GM10266 (cell line): ENCODE results near the gene KRTAP4-8.
"Not testable (repeated sequence)": the region's sequence is repeated elsewhere in the genome, so short reads cannot be mapped to it uniquely, and the experiment has no call there.

ENCODE experiments used
- DNase-seq: peaks from one replicate; pipeline ENCODE4 v3.0.0; 2012; ENCODE audit errors: extremely low spot score
- TF ChIP-seq, protein P1 (sequence below): IDR thresholded peaks from 2 replicates; pipeline ENCODE4 v1.5.1; 2012; ENCODE audit warnings: mild to moderate bottlenecking, low read depth; ENCODE audit not compliant: control insufficient read depth, insufficient read depth; ENCODE audit errors: missing control alignments

KRTAP4-8 gene

GRCh38 chr17:41063449-41063848, 34.5 kb downstream of the KRTAP4-8 start:
- DNase-seq = no peak
- TF ChIP-seq, protein P1, sequence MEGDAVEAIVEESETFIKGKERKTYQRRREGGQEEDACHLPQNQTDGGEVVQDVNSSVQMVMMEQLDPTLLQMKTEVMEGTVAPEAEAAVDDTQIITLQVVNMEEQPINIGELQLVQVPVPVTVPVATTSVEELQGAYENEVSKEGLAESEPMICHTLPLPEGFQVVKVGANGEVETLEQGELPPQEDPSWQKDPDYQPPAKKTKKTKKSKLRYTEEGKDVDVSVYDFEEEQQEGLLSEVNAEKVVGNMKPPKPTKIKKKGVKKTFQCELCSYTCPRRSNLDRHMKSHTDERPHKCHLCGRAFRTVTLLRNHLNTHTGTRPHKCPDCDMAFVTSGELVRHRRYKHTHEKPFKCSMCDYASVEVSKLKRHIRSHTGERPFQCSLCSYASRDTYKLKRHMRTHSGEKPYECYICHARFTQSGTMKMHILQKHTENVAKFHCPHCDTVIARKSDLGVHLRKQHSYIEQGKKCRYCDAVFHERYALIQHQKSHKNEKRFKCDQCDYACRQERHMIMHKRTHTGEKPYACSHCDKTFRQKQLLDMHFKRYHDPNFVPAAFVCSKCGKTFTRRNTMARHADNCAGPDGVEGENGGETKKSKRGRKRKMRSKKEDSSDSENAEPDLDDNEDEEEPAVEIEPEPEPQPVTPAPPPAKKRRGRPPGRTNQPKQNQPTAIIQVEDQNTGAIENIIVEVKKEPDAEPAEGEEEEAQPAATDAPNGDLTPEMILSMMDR = no peak

DNA sequence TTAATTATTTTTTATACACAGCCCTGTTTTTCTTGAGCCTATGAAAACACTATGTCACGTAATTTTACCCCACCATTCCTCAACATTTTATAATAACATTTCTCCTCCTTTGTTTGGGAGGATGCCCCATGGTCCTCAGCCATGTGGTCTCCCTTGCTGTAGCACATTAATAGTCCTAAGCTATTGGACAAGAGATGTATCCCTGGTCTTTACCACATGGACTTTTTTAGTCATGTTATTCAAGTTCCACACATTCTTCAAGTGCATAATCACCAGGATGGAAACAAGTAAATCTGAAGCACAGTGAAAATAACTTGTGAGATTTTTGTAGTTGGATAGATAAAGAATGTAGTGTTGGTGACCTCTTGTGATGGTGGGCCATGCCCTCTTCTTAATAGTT, 36.0 kb downstream of the KRTAP4-8 start:
- DNase-seq = no peak

DNA sequence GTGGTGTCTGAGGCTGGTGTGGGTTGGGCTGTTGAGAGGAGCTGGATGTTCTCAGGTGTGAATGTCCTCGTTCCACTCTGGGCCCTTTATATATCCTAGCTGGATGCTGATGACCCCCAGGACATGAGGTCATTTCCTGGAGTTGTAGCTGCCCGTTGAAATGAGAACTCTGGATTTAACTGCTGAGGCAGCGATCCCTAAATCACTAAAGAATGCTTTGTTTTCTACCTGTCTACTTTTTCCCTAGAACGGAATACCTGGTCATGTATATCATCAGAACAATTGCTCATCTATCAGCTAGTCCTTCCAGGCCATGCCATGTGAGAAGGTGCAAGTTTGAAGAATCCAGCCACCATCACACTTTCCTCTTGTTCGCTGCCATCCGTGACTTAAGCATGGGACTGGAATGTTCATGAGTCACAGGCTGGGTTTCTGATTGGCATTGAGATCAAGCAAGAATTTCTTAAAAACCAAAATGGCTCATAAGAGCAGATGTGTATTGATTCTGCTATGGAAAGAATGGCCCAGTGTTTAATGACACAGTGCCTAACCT, 37.8 kb downstream of the KRTAP4-8 start, which contains the start of gene KRTAP2-3:
TSS of gene KRTAP2-3 (minus strand) at position 63 of the 553 bp plus-strand sequence. CDS start 64 bp downstream, outside the sequence.
- TF ChIP-seq, protein P1 = no peak
- no peak for DNase-seq

More for the DNA sequence above, 36.0 kb downstream of the KRTAP4-8 start:
- TF ChIP-seq, protein P1 = no peak

DNA sequence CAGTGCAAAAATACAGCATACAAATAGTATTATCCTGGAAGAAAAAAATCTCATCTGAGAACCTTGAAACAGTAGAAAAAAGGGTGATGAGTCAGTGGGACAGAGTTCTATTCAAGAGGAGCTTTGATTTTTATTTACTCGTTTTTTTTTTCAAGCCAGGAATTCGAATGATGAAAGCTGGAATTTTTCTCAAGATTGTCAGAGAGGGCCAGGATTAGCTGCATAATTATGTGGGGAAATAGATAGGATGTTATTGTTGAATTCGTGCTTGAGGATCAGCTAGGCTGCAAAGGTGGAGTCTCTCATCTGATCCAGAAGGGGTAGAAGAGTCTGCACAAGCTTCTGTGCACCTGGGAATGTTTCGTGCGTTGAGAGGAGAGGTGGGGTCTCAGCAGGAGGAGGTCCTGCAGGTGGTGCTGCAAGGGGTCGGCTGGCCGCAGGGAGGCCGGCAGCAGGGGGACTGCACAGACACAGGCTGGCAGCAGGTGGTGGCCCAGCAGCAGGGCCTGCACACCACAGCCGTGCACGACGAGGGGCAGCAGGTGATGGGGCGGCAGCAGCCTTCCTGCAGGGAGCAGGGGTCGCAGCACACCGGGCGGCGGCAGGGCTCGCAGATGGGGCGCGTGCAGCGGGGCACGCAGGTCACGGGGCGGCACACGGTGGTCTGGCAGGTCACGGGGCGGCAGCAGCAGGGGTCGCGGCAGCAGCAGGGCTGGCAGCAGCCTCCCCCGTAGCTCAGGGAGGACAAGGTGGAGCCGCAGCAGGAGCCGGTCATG, 38.5 kb downstream of the KRTAP4-8 start:
- not testable (repeated sequence) for DNase-seq

GRCh38 chr17:41058741-41059140, 39.2 kb downstream of the KRTAP4-8 start:
- DNase-seq = no peak
- TF ChIP-seq, protein P1 = no peak

DNA sequence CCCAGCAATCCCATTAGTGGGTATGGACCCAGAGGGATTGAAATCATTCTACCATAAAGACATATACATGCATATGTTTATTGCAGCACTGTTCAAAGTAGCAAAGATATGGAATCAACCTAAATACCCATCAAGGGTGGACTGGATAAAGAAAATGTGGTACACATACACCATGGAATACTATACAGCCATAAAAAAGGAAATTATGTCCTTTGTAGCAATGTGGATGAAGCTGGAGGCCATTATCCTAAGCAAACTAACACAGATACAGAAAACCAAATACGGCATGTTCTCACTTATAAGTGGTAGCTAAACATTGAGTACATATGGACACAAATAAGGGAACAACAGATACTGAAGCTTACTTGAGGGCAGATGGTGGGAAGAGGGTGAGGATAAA, 40.4 kb downstream of the KRTAP4-8 start:
- DNase-seq = no peak
- TF ChIP-seq, protein P1 = no peak

GRCh38 chr17:41055130-41055529, 42.8 kb downstream of the KRTAP4-8 start, which contains the start of gene KRTAP2-2:
Gene KRTAP2-2 (minus strand): TSS chr17:41055230. CDS start chr17:41055211, 19 bp downstream.
- not testable (repeated sequence) for DNase-seq

DNA sequence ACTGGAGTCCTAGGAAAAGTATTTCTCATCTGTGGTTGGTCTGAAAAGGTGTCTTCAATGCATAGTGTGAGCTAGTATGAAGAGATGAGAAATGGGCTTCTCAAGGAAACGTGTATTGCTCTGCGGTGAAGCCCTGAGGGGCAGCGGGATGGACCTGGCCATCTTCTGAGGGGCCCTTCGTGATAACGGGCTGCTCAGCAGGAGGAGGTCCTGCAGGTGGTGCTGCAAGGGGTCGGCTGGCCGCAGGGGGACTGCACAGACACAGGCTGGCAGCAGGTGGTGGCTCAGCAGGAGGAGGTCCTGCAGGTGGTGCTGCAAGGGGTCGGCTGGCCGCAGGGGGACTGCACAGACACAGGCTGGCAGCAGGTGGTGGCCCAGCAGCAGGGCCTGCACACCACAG, 43.4 kb downstream of the KRTAP4-8 start:
- DNase-seq = not testable (repeated sequence)

GRCh38 chr17:41054025-41054424, 43.9 kb downstream of the KRTAP4-8 start:
- TF ChIP-seq, protein P1 = no peak

More at GRCh38 chr17:41054025-41054424, 43.9 kb downstream of the KRTAP4-8 start:
- DNase-seq = no peak
